Gastrocnemius medialis (tissue), 4 donors: ENCODE data around the gene ATF7IP.

Experiments
- POLR2A ChIP-seq, 2 donors: fragments of 450-650 bp; IDR thresholded peaks; one replicate each; pipeline ENCODE4 v1.6.1; 2017; ENCODE audit warnings: antibody characterized with exemption in 2 of 2, mild to moderate bottlenecking in 2 of 2, moderate library complexity in 2 of 2
- TF ChIP-seq, protein P1 (sequence below), 5 experiments: fragments of 450-650 bp in 3 of 5; fragments of 200-600 bp in 2 of 5; sonication (generic) in 2 of 5; IDR thresholded peaks in 4 of 5; conservative IDR thresholded peaks in 1 of 5; 1 replicate in 4 of 5; 2 replicates in 1 of 5; pipeline ENCODE4 v1.5.1; 2016 to 2019; ENCODE audit warnings: antibody characterized with exemption in 5 of 5, mild to moderate bottlenecking in 3 of 5, moderate library complexity in 3 of 5

DNA sequence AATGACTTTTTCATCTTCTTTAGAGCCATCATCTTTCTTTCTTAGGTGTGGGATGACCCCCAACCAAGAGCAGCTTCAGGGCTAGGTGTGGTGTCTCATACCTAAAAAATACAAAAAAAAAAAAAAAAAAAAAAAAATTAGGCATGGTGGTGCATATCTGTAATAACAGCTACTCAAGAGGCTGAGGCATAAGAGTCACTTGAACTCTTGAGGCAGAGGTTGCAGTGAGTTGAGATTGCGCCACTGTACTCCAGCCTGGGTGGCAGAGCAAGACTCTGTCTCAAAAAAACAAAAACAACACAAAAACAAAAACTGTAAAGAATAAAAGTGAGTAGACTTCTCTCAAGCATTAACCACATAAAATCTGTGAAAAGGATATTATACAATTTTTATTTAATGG lies 8.0 kb upstream of the ATF7IP start:
- TF ChIP-seq, protein P1, sequence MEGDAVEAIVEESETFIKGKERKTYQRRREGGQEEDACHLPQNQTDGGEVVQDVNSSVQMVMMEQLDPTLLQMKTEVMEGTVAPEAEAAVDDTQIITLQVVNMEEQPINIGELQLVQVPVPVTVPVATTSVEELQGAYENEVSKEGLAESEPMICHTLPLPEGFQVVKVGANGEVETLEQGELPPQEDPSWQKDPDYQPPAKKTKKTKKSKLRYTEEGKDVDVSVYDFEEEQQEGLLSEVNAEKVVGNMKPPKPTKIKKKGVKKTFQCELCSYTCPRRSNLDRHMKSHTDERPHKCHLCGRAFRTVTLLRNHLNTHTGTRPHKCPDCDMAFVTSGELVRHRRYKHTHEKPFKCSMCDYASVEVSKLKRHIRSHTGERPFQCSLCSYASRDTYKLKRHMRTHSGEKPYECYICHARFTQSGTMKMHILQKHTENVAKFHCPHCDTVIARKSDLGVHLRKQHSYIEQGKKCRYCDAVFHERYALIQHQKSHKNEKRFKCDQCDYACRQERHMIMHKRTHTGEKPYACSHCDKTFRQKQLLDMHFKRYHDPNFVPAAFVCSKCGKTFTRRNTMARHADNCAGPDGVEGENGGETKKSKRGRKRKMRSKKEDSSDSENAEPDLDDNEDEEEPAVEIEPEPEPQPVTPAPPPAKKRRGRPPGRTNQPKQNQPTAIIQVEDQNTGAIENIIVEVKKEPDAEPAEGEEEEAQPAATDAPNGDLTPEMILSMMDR (IDR thresholded peaks at IDR 0.05 in 4 of 5, conservative IDR thresholded peaks at IDR 0.05 in 1 of 5): no peak
- no peak for TF ChIP-seq POLR2A (IDR thresholded peaks at IDR 0.05)
